SK-N-SH (cell line): ENCODE data around the gene CNOT1.

ENCODE experiments used
- CTCF ChIP-seq: fragments of 200-600 bp; sonication (generic); IDR thresholded peaks from 2 replicates; pipeline ENCODE4 v1.6.1; 2017; ENCODE audit warnings: antibody characterized with exemption, mild to moderate bottlenecking, moderate library complexity
- ELF1 ChIP-seq: IDR thresholded peaks from 2 replicates; pipeline ENCODE4 v1.4.0; 2012
- NRF1 ChIP-seq: IDR thresholded peaks from 2 replicates; pipeline ENCODE4 v1.6.1; 2012; ENCODE audit warnings: low read depth, mild to moderate bottlenecking, low read length
- SIN3A ChIP-seq: IDR thresholded peaks from 2 replicates; pipeline ENCODE4 v1.6.1; 2012; ENCODE audit warnings: low read depth, mild to moderate bottlenecking, low read length, moderate library complexity, borderline replicate concordance

- TF ChIP-seq SIN3A: no peak
- TF ChIP-seq CTCF: no peak
- no peak for TF ChIP-seq NRF1
- no peak for TF ChIP-seq ELF1
These were observed 156.8 kb downstream of the CNOT1 start for GRCh38 chr16:58472827-58473226.
